ENCODE data around the gene UBE2R2.

DNA sequence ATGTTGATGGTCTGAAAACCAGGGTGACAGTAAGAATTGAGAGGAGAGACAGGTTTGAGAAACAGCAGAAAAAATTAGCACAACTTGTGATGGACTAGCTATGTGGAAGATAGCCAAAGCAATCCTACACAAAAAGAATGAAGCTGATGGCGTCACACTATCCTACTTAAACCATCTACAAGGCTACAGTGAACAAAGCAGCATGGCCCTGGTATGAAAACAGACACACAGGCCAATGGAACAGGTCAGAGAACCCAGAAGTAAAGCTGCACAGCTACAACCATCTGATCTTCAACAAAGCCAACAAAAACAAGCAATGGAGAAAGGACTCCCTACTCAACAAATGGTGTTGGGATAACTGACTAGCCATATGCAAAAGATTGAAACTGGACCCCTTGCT lies 7.5 kb upstream of the UBE2R2 start:
- TF ChIP-seq POLR2A (IDR thresholded peaks at IDR 0.05; ENCODE audit: low read depth, low read length) = no peak
- TF ChIP-seq, protein P1, sequence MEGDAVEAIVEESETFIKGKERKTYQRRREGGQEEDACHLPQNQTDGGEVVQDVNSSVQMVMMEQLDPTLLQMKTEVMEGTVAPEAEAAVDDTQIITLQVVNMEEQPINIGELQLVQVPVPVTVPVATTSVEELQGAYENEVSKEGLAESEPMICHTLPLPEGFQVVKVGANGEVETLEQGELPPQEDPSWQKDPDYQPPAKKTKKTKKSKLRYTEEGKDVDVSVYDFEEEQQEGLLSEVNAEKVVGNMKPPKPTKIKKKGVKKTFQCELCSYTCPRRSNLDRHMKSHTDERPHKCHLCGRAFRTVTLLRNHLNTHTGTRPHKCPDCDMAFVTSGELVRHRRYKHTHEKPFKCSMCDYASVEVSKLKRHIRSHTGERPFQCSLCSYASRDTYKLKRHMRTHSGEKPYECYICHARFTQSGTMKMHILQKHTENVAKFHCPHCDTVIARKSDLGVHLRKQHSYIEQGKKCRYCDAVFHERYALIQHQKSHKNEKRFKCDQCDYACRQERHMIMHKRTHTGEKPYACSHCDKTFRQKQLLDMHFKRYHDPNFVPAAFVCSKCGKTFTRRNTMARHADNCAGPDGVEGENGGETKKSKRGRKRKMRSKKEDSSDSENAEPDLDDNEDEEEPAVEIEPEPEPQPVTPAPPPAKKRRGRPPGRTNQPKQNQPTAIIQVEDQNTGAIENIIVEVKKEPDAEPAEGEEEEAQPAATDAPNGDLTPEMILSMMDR (IDR thresholded peaks at IDR 0.05; ENCODE audit: extremely low read depth in 1 of 2, insufficient read depth in 1 of 2, low read depth in 1 of 2, low read length in 2 of 2) = no peak
- TF ChIP-seq, protein P2, sequence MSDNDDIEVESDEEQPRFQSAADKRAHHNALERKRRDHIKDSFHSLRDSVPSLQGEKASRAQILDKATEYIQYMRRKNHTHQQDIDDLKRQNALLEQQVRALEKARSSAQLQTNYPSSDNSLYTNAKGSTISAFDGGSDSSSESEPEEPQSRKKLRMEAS (IDR thresholded peaks at IDR 0.05; ENCODE audit: insufficient read depth, insufficient read length) = no peak
- TF ChIP-seq MYC (IDR thresholded peaks at IDR 0.05; ENCODE audit: low read depth, low read length) = no peak
